OCI-LY3 (cell line): ENCODE data around the gene RORB.

Source experiments
- H2AFZ ChIP-seq: fragments of 200-600, 300-600 bp; shearing (Covaris generic); 2 replicates; pipeline ENCODE4 v1.6.0; 2014; ENCODE audit warnings: antibody characterized with exemption, low read depth, low read length
- H3K27ac ChIP-seq: fragments of 200-600, 300-600 bp; sonication (generic); 2 replicates; pipeline ENCODE4 v1.5.1; 2014; ENCODE audit warnings: mild to moderate bottlenecking, low read length, moderate library complexity, mixed read lengths
- H3K27me3 ChIP-seq: fragments of 200-600, 300-600 bp; sonication (generic); 2 replicates; pipeline ENCODE4 v1.6.1; 2014; ENCODE audit warnings: low read depth, low read length, mixed read lengths
- H3K36me3 ChIP-seq: fragments of 200-600, 300-600 bp; sonication (generic); replicated peaks from 2 replicates; pipeline ENCODE3; 2014; ENCODE audit warnings: low read depth, low read length, mixed read lengths
- H3K4me1 ChIP-seq: fragments of 300-600, 200-600 bp; sonication (generic); 2 replicates; pipeline ENCODE4 v1.6.1; 2014; ENCODE audit warnings: low read length, mixed read lengths
- H3K4me2 ChIP-seq: fragments of 200-600, 300-600 bp; sonication (generic); 2 replicates; pipeline ENCODE4 v1.6.1; 2014; ENCODE audit warnings: low read length, mixed read lengths
- H3K4me3 ChIP-seq: fragments of 300-600, 200-600 bp; sonication (generic); 2 replicates; pipeline ENCODE4 v1.5.1; 2014; ENCODE audit warnings: antibody characterized with exemption, mild to moderate bottlenecking, low read length, moderate library complexity
- H3K79me2 ChIP-seq: fragments of 300-600, 200-600 bp; shearing (Covaris generic); 2 replicates; pipeline ENCODE4 v1.6.1; 2014; ENCODE audit warnings: mild to moderate bottlenecking, low read length, mixed read lengths
- H3K9ac ChIP-seq: fragments of 300-600, 200-600 bp; shearing (Covaris generic); 2 replicates; pipeline ENCODE4 v1.6.0; 2014; ENCODE audit warnings: mild to moderate bottlenecking, low read length, moderate library complexity
- H3K9me3 ChIP-seq: fragments of 200-600, 300-600 bp; shearing (Covaris generic); 2 replicates; pipeline ENCODE4 v1.6.1; 2014; ENCODE audit warnings: low read length, mixed read lengths; ENCODE audit not compliant: insufficient read depth
- H4K20me1 ChIP-seq: fragments of 200-600, 300-600 bp; sonication (generic); 2 replicates; pipeline ENCODE4 v1.6.1; 2016; ENCODE audit warnings: low read length, mixed read lengths; ENCODE audit not compliant: insufficient read depth
- EZH2phosphoT487 ChIP-seq: fragments of 200-600 bp; shearing (Covaris generic); IDR thresholded peaks from 2 replicates; pipeline ENCODE4 v1.6.1; 2018; ENCODE audit warnings: antibody characterized with exemption, mixed run types, low read depth
- TF ChIP-seq, protein P1 (sequence below): fragments of 200-600, 300-600 bp; sonication (generic); IDR thresholded peaks from 2 replicates; pipeline ENCODE4 v1.5.1; 2014; ENCODE audit warnings: antibody characterized with exemption, low read length, low read depth

RORB gene

GRCh38 chr9:74463825-74464224 is 33.3 kb upstream of the RORB start:
- H3K9me3 ChIP-seq: no peaks in the 10 kb centered on the region
- H3K9ac ChIP-seq: no peak overlapping the region
- H3K27me3 ChIP-seq: no peaks in the 10 kb centered on the region
- H3K36me3 ChIP-seq: no peaks in the 10 kb centered on the region
- H2AFZ ChIP-seq: no peak overlapping the region
- H3K4me1 ChIP-seq: no peaks in the 10 kb centered on the region
- no peaks in the 10 kb centered on the region for H4K20me1 ChIP-seq
- no peak overlapping the region for H3K4me2 ChIP-seq
- H3K27ac ChIP-seq: no peak overlapping the region
- no peaks in the 10 kb centered on the region for H3K79me2 ChIP-seq
- TF ChIP-seq, protein P1, sequence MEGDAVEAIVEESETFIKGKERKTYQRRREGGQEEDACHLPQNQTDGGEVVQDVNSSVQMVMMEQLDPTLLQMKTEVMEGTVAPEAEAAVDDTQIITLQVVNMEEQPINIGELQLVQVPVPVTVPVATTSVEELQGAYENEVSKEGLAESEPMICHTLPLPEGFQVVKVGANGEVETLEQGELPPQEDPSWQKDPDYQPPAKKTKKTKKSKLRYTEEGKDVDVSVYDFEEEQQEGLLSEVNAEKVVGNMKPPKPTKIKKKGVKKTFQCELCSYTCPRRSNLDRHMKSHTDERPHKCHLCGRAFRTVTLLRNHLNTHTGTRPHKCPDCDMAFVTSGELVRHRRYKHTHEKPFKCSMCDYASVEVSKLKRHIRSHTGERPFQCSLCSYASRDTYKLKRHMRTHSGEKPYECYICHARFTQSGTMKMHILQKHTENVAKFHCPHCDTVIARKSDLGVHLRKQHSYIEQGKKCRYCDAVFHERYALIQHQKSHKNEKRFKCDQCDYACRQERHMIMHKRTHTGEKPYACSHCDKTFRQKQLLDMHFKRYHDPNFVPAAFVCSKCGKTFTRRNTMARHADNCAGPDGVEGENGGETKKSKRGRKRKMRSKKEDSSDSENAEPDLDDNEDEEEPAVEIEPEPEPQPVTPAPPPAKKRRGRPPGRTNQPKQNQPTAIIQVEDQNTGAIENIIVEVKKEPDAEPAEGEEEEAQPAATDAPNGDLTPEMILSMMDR: no peak
- TF ChIP-seq EZH2phosphoT487: no peak
- no peak overlapping the region for H3K4me3 ChIP-seq

- no peaks in the 10 kb centered on the region for H3K27me3 ChIP-seq
- H3K9ac ChIP-seq: no peak overlapping the region
- H4K20me1 ChIP-seq: no peaks in the 10 kb centered on the region
- H3K4me1 ChIP-seq: no peaks in the 10 kb centered on the region
- TF ChIP-seq EZH2phosphoT487: no peak
- TF ChIP-seq, protein P1: no peak
- H3K9me3 ChIP-seq: no peaks in the 10 kb centered on the region
- no peak overlapping the region for H3K4me2 ChIP-seq
- no peaks in the 10 kb centered on the region for H3K36me3 ChIP-seq
- no peaks in the 10 kb centered on the region for H3K79me2 ChIP-seq
- no peak overlapping the region for H2AFZ ChIP-seq
- no peak overlapping the region for H3K27ac ChIP-seq
- H3K4me3 ChIP-seq: no peak overlapping the region
Measured at GRCh38 chr9:74478606-74479005, 18.5 kb upstream of the RORB start.

- Histone ChIP-seq H3K36me3 (no peaks in the 10 kb centered on the region), H3K27ac (no peak overlapping the region), H4K20me1 (no peaks in the 10 kb centered on the region), H3K79me2 (no peaks in the 10 kb centered on the region), H3K4me3 (no peak overlapping the region), H2AFZ (no peak overlapping the region), H3K27me3 (no peaks in the 10 kb centered on the region), H3K4me2 (no peak overlapping the region), H3K9ac (no peak overlapping the region), H3K9me3 (no peaks in the 10 kb centered on the region), H3K4me1 (no peaks in the 10 kb centered on the region)
- TF ChIP-seq EZH2phosphoT487: no peak
- TF ChIP-seq, protein P1: no peak
Measured at GRCh38 chr9:74479711-74480110, 17.4 kb upstream of the RORB start.

DNA sequence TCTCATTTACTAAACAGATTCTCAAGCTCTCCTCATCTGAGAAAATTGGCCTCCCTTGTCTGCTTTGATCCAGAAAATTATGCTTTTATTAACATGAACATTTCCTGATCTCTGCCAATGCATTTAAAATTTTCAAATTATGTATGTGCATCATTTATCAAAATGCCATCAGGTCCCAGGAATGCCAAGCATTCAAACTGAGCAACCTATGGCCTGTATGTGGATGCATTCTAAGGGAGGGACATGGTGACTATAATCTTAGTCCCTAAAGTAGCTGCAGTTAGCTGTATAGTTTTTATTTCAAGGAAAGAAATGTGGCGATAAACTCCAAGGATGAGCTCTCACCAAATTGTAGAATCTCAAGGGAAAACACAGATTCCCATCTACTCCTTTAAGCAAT is 9.7 kb upstream of the RORB start:
- Histone ChIP-seq H3K9ac (no peak overlapping the region), H3K36me3 (no peaks in the 10 kb centered on the region), H3K9me3 (no peaks in the 10 kb centered on the region), H3K79me2 (no peaks in the 10 kb centered on the region), H3K27ac (no peak overlapping the region), H3K4me2 (no peak overlapping the region), H3K4me3 (no peak overlapping the region), H4K20me1 (no peaks in the 10 kb centered on the region), H3K27me3 (no peaks in the 10 kb centered on the region), H2AFZ (no peak overlapping the region), H3K4me1 (no peaks in the 10 kb centered on the region)
- TF ChIP-seq EZH2phosphoT487: no peak
- TF ChIP-seq, protein P1: no peak
